Tongue (tissue), 2 donors: ENCODE measurements around the gene SURF6. TPM values are rescaled to one million over a fixed set of nuclear protein-coding genes. Genes with fewer than 3 reads are reported as not detected.
"Not testable (repeated sequence)": the region's sequence is repeated elsewhere in the genome, so short reads cannot be mapped to it uniquely, and the experiment has no call there.

Source experiments
- DNase-seq: peaks from one replicate; pipeline ENCODE4 v3.0.0-alpha.2; 2015
- total RNA-seq: library from RNA; depleted of rRNA; stranded (reverse); fragments of >200 nt; gene quantifications from one replicate; pipeline ENCODE4 v1.2.3, GENCODE V29; 2014

The SURF6 gene
- total RNA-seq, 1 donor from 2014 or later = 18.9 TPM

DNA sequence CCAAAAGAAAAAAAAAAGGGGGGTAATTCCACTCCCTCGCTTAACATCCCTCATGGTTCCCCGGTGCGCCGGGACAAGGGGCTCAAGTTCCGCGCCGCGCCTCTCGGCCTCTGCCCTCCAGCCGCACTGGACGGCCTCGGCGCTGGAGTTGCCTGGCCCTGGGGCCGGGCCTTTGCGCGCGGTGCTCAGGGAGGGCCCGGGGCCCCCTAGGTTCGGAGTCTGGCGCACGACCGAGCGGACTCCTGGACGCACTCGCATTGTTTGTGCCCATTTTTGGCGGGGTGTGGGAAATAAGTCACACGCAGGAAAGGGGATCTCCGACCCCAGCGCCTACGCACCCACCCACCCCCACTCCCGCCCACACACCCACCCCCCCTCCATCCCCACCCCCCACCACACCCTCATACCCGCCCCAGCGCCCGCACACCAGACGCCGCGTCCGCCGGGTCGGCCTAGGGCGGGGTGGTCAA lies 11.6 kb upstream of the SURF6 start:
- peak; percentile 54 for DNase-seq

DNA sequence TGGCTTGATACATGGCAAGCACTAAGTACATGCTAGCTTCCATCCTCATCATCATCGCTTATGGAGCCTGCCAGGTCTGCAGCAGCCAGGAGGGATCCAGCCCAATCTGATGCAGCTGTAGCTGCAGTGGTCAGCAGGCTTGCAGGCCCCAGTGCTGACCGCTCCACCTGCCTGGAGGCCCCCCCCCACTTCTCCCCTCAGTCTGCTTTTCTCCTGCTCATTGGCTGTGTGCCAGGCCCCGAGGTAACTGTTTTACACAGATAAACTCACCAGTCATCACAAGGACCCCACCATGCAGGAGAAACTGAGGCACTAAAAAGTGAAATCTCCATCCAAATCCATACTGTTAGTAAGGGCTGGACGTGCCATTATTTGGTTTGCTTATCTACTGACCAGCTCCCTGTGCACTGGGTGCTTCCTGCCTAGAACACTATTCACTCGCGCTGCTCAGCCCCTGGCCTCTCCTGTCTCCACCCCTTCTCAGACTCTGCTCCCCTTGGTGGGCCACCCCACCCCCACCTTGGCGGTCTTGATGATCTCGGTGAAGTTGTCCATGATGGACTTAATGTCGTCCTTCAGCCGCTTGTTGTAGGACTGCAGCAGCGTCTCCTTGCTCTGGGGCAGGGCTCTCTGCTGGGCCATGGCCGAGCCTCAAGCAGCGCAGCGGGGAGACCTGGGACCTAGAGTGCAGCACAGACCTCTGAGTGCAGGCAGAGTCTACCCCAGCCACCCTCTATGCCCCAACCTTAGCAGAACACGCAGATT lies 10.2 kb upstream of the SURF6 start:
- no peak for DNase-seq

DNA sequence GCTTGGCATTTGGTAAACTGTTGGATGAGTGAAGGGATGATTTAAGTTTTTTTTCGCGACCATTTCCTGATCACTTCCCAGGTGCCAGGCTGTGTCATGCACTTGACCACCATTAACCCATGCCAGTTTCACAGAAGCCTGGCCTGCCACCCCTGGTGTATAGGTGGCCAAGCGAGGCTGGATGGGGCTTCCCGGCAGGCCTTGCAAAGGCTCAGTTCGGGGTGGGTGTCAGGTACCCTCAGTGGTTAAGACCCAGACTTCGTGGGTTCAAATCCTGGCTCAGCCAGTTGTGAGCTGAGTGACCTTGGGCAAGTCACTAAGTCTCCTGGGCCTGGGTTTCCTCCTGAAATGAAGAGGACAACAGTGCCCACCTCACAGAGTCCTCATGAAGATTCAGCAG lies 9.6 kb upstream of the SURF6 start:
- DNase-seq = no peak

DNA sequence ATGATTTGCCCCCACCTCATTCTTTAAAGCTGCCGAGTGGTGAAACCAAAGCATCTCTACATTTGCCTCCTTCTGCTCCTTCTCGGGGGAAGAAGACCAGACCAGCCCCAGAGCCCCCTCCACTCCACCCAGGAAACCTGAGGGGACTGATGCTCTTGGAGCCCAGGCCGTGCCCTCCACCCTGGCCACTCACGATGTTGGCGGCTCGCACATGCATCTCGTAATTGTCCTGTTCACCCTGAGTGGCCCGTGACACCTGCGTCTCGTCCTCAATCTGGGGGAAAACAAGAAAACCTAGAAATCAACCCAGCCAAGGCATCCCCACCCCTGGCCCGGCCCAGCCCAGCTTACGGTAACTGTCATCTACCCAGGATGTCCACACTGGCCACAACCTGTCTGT lies 9.0 kb upstream of the SURF6 start:
- no peak for DNase-seq

DNA sequence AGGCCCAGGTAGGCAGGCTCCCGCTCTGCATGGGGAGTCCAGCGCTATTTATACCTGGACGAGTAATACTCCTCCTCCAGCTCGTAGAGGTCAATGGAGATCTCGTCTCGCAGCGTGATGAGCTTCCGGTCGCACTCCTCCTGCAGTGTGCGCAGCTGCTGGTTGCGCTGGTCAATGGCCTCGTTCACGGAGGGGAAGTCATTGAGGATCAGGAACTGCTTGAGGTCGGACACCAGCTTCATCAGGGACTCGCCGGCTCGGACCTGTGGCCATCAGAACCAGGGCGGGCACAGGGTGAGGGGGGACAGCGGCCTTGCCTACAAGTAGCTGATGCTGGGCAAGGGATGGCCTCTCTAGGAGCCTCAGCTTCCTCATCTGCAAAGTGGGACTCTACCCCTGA lies 8.1 kb upstream of the SURF6 start:
- DNase-seq = no peak

DNA sequence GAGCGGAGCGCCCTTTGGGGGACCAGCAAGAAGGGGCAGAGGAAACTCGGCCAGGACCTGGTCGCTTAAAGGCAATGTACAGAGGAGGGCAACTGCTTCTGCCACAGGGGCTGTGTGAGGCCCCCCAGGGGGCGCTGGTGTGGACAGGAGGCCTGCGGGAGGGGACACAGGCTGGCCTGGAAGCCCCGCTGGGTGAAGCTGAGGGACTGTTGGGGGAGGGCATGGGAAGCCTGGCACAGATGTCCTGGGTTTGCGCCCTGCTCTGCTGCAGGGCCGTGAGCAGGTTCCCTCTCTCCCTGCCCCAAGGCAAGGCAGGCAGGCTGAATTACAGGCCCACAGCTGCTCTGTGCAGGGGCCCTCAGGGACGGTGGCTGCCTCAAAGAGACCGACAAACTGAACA lies 6.6 kb upstream of the SURF6 start:
- peak; percentile 19 for DNase-seq

DNA sequence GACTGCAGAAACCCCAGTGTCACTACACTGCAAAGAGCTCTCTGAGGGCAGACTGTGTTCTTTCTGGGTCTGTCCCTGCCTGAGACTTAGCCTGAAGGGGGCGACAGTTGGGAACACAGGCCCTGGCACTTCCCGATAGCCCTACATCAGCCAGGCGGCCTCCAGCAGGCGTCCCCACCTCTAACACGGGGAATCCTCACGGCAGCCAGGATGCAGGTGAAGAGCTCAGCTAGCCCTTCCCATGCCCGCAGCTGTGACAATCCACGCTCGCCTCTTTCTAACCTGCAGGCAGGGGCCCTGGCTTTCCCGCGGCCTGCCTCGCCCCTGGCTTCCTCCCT lies 6.0 kb upstream of the SURF6 start:
- DNase-seq = no peak

DNA sequence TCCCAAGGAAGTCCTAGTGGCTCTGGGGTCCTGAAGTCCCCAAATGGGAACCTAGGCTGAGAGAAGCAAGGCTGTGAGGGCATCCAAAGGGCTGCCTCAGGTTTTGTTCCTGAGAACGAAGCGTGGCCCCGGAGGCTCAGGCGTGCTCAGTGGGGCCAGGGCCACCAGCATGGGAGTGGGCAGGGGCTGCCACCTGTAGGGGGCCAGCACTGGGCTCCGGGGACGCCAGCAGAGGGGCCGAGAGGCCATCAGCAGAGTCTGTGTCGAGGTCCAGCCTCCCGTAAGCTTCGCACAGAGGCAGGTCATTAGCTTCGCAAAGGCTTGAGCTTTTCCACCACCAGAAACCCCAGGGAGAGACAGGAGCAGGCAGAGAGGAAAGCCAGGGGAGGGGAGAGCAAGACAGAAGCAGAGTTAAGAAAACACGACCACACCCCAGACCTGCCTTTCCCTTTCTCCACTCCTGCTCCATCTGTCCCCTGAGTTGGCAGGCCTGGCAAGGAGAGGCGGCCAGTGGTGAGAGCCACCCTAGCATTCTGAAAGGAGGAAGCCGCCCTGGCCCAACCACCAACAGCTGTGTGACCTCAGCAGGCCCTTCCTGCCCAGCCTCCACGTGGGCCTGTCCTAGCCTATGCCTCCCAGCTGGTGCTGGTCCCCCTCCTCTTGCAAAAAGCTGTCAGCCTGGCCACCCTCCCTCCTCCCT lies 5.5 kb upstream of the SURF6 start:
- DNase-seq = no peak

DNA sequence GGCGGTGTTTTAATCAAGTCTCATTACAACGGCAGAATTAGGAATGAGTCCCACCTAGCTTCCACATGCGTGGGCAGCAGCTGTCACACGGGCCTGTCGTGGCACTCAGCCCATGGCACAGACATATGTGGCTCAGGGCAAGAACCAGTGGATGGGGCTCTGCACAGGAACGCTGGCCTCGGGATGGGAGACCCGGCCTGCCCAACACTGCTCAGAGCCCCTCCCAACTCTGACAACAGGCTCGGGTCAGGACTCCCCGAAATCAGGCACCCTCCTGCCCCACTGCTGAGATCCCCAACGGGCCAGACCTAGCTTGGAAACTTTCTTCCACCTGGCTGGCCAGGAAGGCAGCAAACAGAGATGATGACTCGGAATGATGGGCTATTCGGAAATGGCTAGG lies 4.9 kb upstream of the SURF6 start:
- no peak for DNase-seq

DNA sequence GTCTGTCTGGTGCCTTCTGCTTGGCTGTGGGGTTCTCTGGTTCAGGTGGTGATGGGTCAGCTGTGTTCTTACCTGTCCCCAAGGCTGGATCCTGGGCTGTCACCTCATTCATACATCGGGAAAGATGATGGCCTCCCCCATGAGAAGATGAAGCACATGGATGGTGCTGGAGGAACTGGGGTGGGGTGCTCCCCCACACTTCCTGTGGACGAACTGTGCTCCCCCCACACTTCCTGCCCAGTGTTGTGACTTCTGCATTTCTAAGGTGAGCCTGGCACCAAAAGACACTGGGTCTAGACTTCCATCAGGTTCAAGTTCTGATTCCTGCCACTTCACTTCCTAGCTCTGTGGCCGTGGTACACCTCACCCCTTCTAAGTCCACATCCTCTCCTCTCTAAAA lies 4.3 kb upstream of the SURF6 start:
- DNase-seq = no peak

DNA sequence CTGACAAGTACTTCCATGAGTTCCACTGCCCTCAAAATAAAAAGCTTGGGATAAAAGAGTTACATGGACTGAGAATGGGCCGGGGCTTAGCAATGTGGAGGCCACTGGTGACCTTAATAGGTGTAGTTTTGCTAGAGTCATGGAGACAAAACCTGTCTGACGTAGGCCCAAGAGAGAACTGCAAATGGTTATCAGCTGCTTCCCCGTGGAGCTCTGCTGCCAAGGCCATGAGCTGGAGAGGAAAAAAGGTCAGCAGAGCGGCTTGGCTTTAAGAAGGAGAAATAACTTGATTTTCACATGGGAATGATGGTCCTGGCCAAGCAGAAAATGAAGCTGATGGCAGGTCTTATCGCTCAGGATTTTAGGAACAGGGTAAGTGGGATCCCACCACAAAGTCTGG lies 3.7 kb upstream of the SURF6 start:
- no peak for DNase-seq

DNA sequence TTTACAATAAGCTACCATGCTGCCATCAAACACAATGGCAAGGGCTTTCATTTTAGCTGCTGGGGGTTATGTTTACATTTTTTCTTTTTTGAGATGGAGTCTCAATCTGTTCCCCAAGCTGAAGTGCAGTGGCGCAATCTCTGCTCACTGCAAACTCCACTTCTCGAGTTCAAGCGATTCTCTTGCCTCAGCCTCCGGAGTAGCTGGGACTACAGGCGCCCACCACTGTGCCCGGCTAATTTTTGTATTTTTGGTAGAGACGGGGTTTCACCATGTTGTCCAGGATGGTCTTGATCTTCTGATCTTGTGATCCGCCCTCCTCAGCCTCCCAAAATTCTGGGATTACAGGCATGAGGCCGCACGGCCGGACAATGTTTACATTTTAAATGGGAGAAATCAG lies 1.1 kb downstream of the SURF6 start:
- DNase-seq = not testable (repeated sequence)

DNA sequence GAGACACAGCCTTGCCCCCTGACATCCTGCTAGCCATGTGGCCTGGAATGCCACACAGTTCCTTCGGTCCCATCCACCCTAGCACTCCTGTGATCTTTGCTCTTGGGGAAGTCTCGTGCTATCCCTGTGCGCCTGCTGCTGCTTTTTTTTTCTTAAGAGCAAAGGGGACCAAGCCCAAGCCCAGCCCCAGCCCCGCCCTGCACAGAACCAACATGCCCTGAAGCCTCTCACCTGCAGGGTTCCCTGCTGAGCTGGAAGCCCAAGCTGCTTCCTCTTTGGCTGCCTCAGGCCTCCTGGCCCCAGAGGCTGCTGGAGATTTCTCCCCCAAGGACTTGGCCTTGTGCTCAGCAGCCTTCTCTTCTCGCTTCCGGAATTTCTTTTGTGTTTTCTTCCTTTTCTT lies 1.8 kb downstream of the SURF6 start:
- DNase-seq = no peak

DNA sequence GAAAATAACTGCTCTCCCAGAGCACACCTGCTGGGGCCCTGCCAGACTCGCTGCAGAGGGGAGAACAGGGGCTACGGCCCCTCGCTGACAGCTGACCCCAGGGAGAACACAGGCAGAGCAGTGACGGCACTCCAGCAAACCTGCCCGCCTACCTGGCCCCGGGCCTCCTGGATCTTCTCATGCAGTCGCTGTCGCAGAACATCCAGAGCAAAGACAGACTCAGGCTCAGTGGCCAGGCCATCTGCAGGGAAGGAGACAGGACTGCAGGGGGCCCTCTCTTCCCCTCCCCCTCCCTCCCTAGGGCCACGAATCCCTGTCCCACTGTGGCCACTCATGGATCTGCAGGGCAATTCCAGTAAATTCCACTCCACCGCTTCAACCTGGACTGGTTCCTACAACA lies 2.4 kb downstream of the SURF6 start:
- no peak for DNase-seq

DNA sequence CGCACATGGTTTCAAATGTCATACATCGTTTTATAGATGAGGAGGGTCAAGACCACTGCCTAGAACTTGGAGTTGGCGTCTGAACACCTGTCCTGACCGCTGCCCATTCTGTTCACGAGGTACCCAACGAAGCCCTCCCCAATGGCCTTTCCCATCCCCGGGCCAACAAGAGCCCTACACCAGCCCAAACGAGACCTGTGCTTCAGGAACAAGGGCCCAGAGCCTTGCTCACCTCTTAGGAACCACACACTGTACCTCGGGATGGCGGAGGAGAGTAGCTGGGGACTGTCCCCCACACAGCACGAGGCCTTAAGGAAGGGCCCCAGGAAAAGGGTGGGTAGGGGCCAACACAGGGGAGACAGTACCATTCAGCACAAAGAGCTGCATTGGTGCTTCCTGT lies 3.0 kb downstream of the SURF6 start:
- no peak for DNase-seq

DNA sequence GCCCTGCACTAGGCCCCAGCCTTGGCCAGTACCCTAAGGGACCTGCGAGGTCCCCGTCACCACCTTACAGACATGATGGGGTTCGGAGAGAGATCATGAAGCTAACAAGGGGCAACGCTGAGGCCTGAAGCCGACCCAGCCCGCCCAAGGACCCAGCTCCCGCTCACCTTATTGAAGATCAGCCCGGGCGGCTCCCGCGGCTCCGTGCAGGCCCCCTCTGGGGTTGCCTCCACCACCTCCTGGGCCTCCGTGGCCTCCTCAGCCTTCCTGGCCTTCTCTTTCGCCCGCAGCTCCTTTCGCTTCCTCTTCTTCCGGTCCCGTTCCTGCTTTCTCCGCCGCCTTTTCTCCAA lies 3.6 kb downstream of the SURF6 start:
- DNase-seq = no peak

DNA sequence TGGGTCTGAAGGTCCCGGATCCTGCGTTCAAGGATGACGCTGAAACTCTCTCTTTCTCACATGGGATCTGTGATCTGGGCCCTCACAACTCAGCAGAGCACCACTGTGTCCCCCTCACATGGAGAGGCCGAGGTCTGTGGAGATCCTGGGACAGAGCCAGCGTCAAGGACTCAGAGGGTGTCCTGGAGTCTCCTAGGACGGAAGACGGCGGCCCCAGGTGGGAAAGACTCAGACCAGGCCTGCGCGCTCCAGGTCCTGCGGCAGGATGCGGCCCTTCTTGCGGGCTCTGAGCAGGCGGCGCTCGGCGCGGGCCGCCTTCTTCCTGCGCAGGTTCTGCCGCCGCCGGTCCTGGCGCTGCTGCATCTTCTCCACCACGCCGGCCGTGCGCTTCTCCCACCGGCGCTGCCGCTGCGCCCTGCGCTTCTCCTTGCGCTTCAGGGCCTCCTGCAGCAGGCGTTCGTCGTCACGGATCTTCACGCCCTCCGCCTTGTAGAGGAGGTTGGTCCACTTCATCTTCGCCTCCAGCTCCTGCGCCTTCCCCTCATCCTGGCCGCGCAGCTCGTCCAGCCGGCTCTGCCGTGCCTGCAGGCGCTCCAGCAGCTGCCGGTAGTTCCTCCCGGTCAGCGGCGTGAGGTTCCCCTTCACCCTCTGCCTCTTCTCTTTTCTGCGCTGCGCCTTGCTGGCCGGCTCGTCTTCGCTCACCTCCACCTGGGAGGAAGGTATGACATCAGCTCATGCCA lies 4.2 kb downstream of the SURF6 start:
- DNase-seq = no peak

DNA sequence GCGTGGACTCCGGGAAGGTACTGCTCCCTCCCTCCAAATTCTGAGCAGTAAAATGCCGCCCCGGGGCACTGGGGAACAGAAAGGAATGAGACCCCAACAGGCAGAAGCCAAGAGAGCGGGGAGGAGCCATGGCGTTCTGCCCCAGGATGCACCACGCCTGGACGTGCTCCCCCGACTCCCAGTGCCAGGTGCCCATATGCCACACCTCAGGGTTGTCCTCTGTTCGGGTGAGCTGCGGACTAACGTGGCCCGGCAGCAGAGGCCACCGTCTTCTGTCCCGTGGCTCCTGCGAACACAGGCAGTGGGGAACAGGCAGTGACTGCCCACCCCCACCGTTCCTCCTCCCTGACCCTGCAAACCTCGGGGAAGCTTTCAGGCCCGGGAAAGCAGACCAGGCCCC lies 4.8 kb downstream of the SURF6 start:
- DNase-seq = no peak

DNA sequence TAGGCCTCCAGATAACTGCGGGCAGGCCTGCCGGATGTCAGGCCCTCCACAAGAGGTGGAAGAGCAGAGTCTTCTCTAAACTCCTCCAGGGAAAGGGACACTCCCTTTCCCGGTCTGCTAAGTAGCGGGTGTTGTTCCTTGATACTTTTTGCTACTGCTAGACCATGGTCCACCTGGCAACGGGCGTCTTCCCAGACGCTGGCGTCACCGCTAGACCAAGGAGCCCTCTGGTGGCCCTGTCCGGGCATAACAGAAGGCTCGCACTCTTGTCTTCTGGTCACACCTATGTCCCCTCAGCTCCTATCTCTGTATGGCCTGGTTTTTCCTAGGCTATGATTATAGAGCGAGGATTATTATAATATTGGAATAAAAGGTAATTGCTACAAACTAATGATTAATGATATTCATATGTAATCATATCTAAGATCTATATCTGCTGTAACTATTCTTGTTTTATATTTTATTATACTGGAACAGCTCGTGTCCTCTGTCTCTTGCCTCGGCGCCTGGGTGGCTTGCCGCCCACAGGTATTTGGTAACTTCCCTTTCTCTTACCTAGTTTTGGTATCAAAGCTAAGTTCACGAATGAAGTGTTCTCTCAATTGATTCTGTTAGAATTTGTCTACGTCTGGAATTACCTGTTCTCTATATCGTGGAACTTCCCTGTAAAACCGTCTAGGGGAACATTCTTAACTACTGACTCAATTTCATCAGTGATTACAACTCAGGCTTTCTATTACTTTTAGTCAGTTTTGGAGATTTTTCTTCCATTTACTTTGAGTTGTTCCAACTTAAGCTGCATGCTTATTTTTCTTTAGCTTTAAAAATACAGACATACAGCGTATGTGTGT lies 6.5 kb downstream of the SURF6 start:
- not testable (repeated sequence) for DNase-seq

DNA sequence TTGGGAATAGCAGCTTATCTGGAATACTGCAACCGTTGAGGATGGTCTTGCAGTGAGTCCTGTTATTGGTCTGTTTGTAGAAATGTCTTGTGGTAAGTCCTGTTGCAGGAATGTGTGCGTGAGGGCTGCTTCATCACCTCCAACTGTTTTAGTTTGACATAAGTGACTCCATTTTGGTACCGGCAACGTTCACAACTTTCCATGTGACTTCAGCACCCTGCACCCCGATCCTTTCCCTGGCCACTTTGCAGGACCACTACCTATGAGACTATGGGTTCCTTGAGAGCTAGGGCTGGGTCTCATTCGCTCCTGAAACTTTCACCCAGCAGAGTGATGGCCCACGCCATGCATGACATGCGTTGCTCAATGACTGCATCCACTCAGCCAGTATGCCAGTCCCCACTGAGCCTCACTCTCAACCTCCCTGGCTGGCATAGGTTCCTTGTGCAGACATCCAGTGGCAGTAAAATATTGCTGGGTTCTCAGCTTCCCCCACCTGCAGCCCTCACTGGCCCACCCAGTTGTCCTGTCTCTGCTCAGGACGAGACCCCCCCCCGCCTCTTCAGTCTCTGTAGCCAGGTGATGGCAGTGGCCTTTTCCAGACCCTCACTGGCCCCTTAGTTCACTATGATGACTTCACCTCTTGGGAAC lies 8.0 kb downstream of the SURF6 start:
- no peak for DNase-seq

DNA sequence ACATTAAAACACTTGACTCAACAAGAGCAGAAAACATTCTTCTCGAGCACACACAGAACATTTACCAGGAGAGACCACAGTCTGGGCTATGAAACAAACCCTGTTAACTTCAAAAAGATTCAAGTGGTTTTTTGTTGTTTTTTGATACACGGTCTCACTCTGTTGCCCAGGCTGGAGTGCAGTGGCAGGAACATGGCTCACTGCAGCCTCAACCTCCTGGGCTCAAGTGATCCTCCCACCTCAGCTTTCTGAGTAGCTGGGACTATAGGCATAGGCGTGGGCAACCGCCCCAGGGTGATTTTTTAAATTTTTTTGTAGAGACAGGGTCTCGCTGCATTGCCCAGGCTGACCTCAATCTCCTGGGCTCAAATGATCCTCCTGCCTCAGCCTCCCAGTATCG lies 9.0 kb downstream of the SURF6 start:
- not testable (repeated sequence) for DNase-seq
